Stimulated activated CD8-positive, alpha-beta memory T cell treated with anti-CD3 and anti-CD28 coated beads, Interleukin-4, amount 100 ng/mL, for 4 hours (primary cell): Measurements from ENCODE around the gene NPY1R.

Experiments used
- DNase-seq, 2 donors: peaks; one replicate each; pipeline ENCODE4 v3.0.0-alpha.2; 2020; ENCODE audit warnings: low read depth in 2 of 2, low spot score in 1 of 2

The NPY1R gene

DNA sequence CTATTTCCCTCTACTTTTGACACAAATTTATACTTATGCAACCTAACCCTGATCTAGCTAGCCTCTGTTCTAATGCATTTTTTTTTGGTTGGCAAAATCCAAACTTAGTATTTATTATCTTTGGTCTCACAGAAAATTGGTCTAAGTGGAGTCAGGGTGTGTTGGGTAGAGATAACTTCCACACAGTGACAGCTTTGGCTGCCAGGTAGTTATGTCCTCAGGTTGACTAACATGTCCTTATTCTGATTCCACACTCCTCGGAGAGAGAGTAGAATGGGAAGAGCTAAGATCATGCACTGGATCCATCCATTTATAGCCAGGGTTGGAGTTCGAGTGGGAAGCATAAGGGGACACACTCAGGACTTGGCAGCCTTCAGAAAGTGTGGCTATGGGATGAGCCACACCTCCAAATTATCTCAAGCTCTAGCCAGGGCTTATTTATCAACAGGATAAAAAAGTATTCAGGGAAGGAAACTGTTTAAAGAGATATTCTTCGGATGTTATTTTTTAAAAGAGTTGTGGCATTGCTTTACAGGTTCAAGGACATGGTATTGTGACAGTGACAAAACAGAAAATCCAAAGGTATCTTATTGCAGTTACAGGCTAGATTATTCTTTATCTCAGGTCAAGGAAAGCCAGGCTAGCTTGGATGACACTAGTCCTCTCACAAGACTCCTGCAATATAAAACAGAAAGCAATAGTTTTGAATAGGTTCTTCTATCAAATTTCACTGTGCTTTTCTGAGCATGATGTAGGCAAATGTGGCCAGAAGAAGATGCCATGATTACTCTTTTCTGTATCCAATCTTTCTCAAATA, 51.5 kb downstream of the NPY1R start:
- DNase-seq, result no peak

GRCh38 chr4:163279713-163280112, 52.7 kb downstream of the NPY1R start:
- no peak for DNase-seq

GRCh38 chr4:163274861-163275260, 57.5 kb downstream of the NPY1R start:
- no peak for DNase-seq
